GM12873 (cell line): Measurements from ENCODE around the gene TXNDC8.

ENCODE experiments used
- CTCF ChIP-seq: IDR thresholded peaks from 2 replicates; pipeline ENCODE4 v1.5.1; 2012; ENCODE audit warnings: low read depth, mild to moderate bottlenecking, moderate library complexity, low read length, control low read depth; ENCODE audit not compliant: insufficient read depth; ENCODE audit errors: missing control alignments

Gene TXNDC8

GRCh38 chr9:110288503-110288902, 49.2 kb downstream of the TXNDC8 start:
- TF ChIP-seq CTCF: no peak

GRCh38 chr9:110287289-110287680, 50.4 kb downstream of the TXNDC8 start:
- no peak for TF ChIP-seq CTCF

- no peak for TF ChIP-seq CTCF
Observed at GRCh38 chr9:110284211-110284844, 53.3 kb downstream of the TXNDC8 start.

- no peak for TF ChIP-seq CTCF
Observed at GRCh38 chr9:110283751-110284150, 53.9 kb downstream of the TXNDC8 start.

GRCh38 chr9:110282739-110283081, 55.0 kb downstream of the TXNDC8 start:
- no peak for TF ChIP-seq CTCF

GRCh38 chr9:110282018-110282738, 55.5 kb downstream of the TXNDC8 start:
- no peak for TF ChIP-seq CTCF

- no peak for TF ChIP-seq CTCF
Observed at GRCh38 chr9:110278080-110278707, 59.5 kb downstream of the TXNDC8 start.
